ENCODE measurements around the gene ANP32E. TPM values are rescaled to one million over a fixed set of nuclear protein-coding genes. Genes with fewer than 3 reads are reported as not detected.
"Not testable (repeated sequence)": the region's sequence is repeated elsewhere in the genome, so short reads cannot be mapped to it uniquely, and the experiment has no call there.

The ANP32E gene
- total RNA-seq, 1 donor from 2014 or later = 35.6 TPM

DNA sequence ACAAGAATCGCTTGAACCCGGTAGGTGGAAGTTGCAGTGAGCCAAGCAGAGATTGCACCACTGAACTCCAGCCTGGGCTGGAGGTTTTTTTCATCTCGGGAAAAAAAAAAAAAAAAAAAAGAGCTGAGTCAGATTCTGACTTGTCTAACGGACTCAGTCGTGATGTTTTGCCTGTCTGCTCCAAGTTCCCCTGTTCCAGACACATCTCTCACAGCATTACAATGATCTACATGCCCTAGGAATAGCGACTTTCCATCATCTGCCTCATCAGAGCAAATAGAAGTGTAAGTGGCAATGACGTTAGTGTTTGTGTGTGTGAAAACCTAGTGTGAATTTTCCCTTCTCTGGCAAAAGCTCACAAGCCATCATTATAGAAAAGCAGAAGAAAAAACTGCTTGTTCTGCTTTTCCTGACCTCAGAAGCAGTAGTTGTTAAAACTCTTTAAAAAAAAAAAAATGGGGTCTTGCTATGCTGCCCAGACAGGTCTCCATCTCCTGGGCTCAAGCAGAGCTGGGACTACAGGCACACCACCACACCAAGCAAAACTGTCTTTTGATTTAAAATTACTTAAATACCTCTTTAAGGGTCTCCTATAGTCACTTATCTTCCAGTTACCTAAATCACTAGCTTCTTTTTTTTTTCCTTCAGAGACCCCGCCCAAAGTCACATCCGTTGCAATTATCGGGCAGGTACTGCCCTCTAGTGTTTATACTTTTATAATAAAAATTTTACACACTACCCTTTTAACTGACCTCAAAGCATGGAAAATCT, 48.9 kb downstream of the ANP32E start:
- no peaks in the 10 kb centered on the region for H3K4me1 Mint-ChIP-seq (ENCODE audit: unreplicated experiment)
- H3K4me3 Mint-ChIP-seq (ENCODE audit: unreplicated experiment) = no peak overlapping the region
- no peak for DNase-seq (ENCODE audit: low spot score)
- no peaks in the 10 kb centered on the region for H3K36me3 Mint-ChIP-seq (ENCODE audit: low read depth, unreplicated experiment)
- peak; percentile 62 for TF ChIP-seq CTCF (IDR thresholded peaks at IDR 0.05; ENCODE audit: unreplicated experiment)
- H3K27ac Mint-ChIP-seq (ENCODE audit: unreplicated experiment) = no peak overlapping the region
- no peaks in the 10 kb centered on the region for H3K9me3 Mint-ChIP-seq (ENCODE audit: unreplicated experiment)
- H3K27me3 Mint-ChIP-seq (ENCODE audit: unreplicated experiment) = no peaks in the 10 kb centered on the region

- H3K9me3 Mint-ChIP-seq (ENCODE audit: unreplicated experiment); H3K36me3 Mint-ChIP-seq (ENCODE audit: low read depth, unreplicated experiment); DNase-seq (ENCODE audit: low spot score); H3K4me3 Mint-ChIP-seq (ENCODE audit: unreplicated experiment); H3K4me1 Mint-ChIP-seq (ENCODE audit: unreplicated experiment); H3K27me3 Mint-ChIP-seq (ENCODE audit: unreplicated experiment); H3K27ac Mint-ChIP-seq (ENCODE audit: unreplicated experiment): not testable (repeated sequence)
These were observed 49.5 kb downstream of the ANP32E start for GRCh38 chr1:150186438-150186788.

DNA sequence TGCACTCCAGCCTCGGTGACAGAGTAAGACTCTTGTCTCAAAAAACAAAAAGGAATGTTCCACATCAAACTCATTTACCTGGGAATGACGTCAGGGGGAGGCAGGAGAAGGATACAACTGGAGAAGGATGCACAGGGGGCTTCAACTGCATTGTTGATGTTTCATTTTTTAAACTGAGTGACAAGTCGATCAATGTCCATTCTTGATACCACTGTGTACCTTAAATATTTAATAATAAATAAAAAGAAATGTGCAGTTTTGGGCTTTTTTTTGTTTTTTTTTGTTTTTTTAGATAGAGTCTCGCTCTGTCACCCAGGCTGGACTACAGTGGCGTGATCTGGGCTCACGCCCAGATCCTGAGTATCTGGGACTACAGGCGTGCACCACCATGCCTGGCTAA, 50.4 kb downstream of the ANP32E start:
- no peaks in the 10 kb centered on the region for H3K9me3 Mint-ChIP-seq (ENCODE audit: unreplicated experiment)
- H3K27me3 Mint-ChIP-seq (ENCODE audit: unreplicated experiment) = no peaks in the 10 kb centered on the region
- H3K36me3 Mint-ChIP-seq (ENCODE audit: low read depth, unreplicated experiment) = no peaks in the 10 kb centered on the region
- no peaks in the 10 kb centered on the region for H3K4me1 Mint-ChIP-seq (ENCODE audit: unreplicated experiment)
- no peak overlapping the region for H3K27ac Mint-ChIP-seq (ENCODE audit: unreplicated experiment)
- DNase-seq (ENCODE audit: low spot score) = no peak
- H3K4me3 Mint-ChIP-seq (ENCODE audit: unreplicated experiment) = no peak overlapping the region
- no peak for TF ChIP-seq CTCF (IDR thresholded peaks at IDR 0.05; ENCODE audit: unreplicated experiment)

GRCh38 chr1:150183061-150183460, 52.9 kb downstream of the ANP32E start:
- Mint-ChIP-seq H3K4me1 (ENCODE audit: unreplicated experiment) (no peaks in the 10 kb centered on the region), H3K27me3 (ENCODE audit: unreplicated experiment) (no peaks in the 10 kb centered on the region), H3K27ac (ENCODE audit: unreplicated experiment) (no peak overlapping the region), H3K9me3 (ENCODE audit: unreplicated experiment) (no peaks in the 10 kb centered on the region), H3K4me3 (ENCODE audit: unreplicated experiment) (no peak overlapping the region), H3K36me3 (ENCODE audit: low read depth, unreplicated experiment) (no peaks in the 10 kb centered on the region)
- no peak for DNase-seq (ENCODE audit: low spot score)
- no peak for TF ChIP-seq CTCF (IDR thresholded peaks at IDR 0.05; ENCODE audit: unreplicated experiment)

GRCh38 chr1:150182247-150182646, 53.7 kb downstream of the ANP32E start:
- Mint-ChIP-seq H3K36me3 (ENCODE audit: low read depth, unreplicated experiment) (no peaks in the 10 kb centered on the region), H3K4me1 (ENCODE audit: unreplicated experiment) (no peaks in the 10 kb centered on the region), H3K27ac (ENCODE audit: unreplicated experiment) (no peak overlapping the region), H3K4me3 (ENCODE audit: unreplicated experiment) (no peak overlapping the region), H3K27me3 (ENCODE audit: unreplicated experiment) (no peaks in the 10 kb centered on the region), H3K9me3 (ENCODE audit: unreplicated experiment) (no peaks in the 10 kb centered on the region)
- TF ChIP-seq CTCF (IDR thresholded peaks at IDR 0.05; ENCODE audit: unreplicated experiment) = no peak
- DNase-seq (ENCODE audit: low spot score) = no peak

Measured in endothelial cell (in vitro differentiated cells).